Measurements from ENCODE around the gene RXFP1.

The RXFP1 gene

DNA sequence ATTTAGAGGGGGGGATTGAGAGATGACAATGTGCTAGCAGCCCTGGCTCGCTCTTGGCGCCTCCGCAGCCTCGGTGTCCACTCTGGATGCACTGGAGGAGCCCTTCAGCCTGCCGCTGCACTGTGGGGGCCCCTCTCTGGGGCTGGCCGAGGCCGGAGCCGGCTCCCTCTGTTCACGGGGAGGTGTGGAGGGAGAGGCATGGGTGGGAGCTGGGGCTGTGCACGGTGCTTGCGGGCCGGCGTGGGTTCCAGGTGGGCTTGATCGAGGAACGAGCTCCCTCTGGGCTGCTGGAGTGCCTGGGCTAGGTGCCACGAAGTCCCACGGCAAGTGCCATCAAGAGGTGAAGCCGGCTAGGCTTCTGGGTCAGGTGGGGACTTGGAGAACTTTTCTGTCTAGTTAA lies 143.1 kb downstream of the RXFP1 start:
- H3K9me3 ChIP-seq (ENCODE audit: control insufficient read depth, low read length): no peaks in the 10 kb centered on the region
- no peaks in the 10 kb centered on the region for H3K27me3 ChIP-seq (ENCODE audit: control insufficient read depth, insufficient read depth, low read length)
- H3K9ac ChIP-seq (ENCODE audit: low read length): no peak overlapping the region
- no peaks in the 10 kb centered on the region for H3K36me3 ChIP-seq (ENCODE audit: control insufficient read depth, insufficient read depth, low read length)
- H3K4me1 ChIP-seq (ENCODE audit: control insufficient read depth, insufficient read depth, low read length): peaks cover 12% of the 10 kb centered on the region
- no peak overlapping the region for H3K4me3 ChIP-seq (ENCODE audit: low read length)

DNA sequence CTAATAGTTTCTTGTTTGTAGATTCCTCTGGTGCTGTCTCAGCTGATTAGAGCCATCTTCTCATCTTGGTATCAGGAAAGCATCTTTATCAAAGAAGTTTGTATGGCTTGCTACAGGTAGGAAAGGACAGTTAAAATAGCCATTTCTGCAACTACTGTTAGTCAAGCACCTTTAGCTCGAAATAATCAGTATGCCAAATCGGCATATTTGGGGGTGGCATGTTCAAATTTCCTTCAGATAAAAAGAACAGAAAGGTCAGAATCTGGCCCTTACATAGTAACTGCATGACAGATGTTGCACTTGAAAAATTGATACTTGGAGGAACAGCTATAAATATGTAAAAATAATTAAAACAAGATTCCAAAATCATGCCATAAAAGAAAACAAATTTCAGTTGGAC lies 145.2 kb downstream of the RXFP1 start:
- H3K36me3 ChIP-seq (ENCODE audit: control insufficient read depth, insufficient read depth, low read length): no peaks in the 10 kb centered on the region
- H3K9ac ChIP-seq (ENCODE audit: low read length): no peak overlapping the region
- H3K4me3 ChIP-seq (ENCODE audit: low read length): no peak overlapping the region
- H3K9me3 ChIP-seq (ENCODE audit: control insufficient read depth, low read length): no peaks in the 10 kb centered on the region
- H3K27me3 ChIP-seq (ENCODE audit: control insufficient read depth, insufficient read depth, low read length): no peaks in the 10 kb centered on the region
- H3K4me1 ChIP-seq (ENCODE audit: control insufficient read depth, insufficient read depth, low read length): peaks cover 16% of the 10 kb centered on the region

DNA sequence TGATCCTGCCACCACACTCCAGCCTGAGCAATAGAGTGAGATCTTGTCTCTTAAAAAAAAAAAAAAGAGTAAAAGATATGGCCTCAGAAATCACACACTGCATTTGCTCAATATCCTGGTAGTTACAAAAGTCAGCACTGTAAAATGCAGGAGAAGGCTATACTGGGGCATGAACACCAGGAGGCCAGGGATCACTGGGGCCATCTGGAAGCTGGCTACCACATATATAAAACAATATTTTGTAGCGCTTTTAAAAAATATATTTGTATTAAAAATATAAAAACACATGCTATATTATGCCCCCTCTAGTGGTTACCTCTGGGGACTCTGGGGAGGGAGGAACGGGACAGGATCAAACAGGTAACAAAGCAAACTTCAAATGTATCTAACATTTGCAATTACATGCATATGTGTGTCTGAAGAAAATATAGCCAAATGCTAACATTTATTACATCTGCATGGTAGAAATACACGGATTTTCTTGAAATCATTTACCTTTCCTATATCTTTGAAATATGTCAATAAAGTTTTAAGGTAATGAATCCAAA lies 146.0 kb downstream of the RXFP1 start:
- no peaks in the 10 kb centered on the region for H3K27me3 ChIP-seq (ENCODE audit: control insufficient read depth, insufficient read depth, low read length)

DNA sequence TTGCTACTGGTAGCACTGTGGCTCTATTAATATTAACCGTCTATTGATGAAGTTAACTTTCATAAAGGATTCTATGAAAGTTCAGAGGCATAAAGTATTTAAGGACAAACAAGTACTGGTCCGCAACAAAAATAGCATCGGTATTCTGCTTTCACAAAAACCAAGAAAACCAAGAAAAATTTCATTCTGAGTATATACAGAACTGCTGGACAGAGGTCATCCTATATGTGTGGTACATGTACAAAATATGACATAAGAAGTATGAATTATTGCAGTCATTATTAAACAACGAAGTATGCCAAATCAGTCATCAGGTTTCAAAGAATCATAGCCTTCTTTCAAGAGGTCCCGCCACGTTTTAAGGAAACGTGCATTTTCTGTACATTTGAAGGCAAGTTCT lies 147.6 kb downstream of the RXFP1 start:
- Histone ChIP-seq H3K9me3 (ENCODE audit: control insufficient read depth, low read length) (no peaks in the 10 kb centered on the region), H3K9ac (ENCODE audit: low read length) (no peak overlapping the region), H3K36me3 (ENCODE audit: control insufficient read depth, insufficient read depth, low read length) (no peaks in the 10 kb centered on the region), H3K4me1 (ENCODE audit: control insufficient read depth, insufficient read depth, low read length) (peaks cover 16% of the 10 kb centered on the region), H3K27me3 (ENCODE audit: control insufficient read depth, insufficient read depth, low read length) (no peaks in the 10 kb centered on the region), H3K4me3 (ENCODE audit: low read length) (no peak overlapping the region)

More for the DNA sequence above, 146.0 kb downstream of the RXFP1 start:
- no peak overlapping the region for H3K4me3 ChIP-seq (ENCODE audit: low read length)
- H3K4me1 ChIP-seq (ENCODE audit: control insufficient read depth, insufficient read depth, low read length): peaks cover 16% of the 10 kb centered on the region
- no peak overlapping the region for H3K9ac ChIP-seq (ENCODE audit: low read length)
- no peaks in the 10 kb centered on the region for H3K9me3 ChIP-seq (ENCODE audit: control insufficient read depth, low read length)
- H3K36me3 ChIP-seq (ENCODE audit: control insufficient read depth, insufficient read depth, low read length): no peaks in the 10 kb centered on the region

DNA sequence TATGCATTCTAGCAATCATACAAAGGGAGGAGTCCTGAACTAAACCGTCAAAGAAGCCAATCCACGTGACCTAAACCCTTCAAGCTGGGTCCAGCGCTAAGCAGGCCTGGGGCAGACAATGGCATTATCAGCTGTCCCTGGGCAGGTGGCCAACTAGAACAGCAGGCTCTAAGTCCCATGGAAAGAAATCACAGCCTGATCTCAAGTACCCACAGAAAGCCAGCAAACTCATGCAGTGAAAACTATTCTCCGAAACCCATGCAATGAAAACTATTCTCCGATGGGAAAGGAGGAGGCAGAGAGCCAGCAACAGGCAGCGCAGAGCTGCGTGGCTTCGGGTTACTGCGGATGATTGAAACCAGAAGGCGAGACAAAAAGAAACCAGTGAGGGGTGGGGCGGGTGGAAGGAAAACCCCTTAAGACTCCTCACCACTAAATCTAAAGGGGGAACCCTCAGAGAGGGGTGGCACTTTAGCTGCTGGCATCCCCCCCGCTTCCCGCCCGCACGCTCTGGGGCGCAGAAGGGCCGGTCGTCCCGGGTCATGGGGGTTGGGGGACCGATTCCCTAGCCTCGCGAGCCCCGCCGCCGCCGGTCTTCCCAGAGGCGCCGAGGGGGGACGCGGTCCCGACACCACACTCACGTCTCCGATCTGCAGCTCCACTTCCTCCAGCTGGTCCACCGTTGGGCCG lies 149.4 kb downstream of the RXFP1 start:
- H3K4me1 ChIP-seq (ENCODE audit: control insufficient read depth, insufficient read depth, low read length): peaks cover 13% of the 10 kb centered on the region

DNA sequence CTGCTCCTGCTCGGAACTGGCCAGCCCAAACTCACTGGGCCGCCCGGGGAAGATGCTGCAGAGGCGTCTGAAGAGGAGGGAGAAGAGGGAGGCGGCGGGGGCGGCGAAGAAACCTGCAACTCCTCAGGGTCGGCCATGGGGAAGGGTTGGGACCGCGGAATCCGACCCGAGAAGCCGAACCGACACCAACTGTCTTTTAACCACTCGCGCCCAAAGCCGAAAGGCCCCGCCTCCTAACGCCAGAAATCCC lies 149.9 kb downstream of the RXFP1 start, which contains the start of gene C4orf46:
Gene C4orf46, minus strand, starts transcription at position 223 of the 250 bp plus-strand sequence. Its CDS starts 86 bp downstream, at position 137.
- peak within 1 kb of the TSS; percentile 77 for H3K4me3 ChIP-seq (ENCODE audit: low read length)
- peak within 1 kb of the TSS; percentile 96 for H3K9ac ChIP-seq (ENCODE audit: low read length)
- H3K27me3 ChIP-seq (ENCODE audit: control insufficient read depth, insufficient read depth, low read length): no peaks in the 10 kb centered on the region
- H3K36me3 ChIP-seq (ENCODE audit: control insufficient read depth, insufficient read depth, low read length): no peaks in the 10 kb centered on the region
- H3K9me3 ChIP-seq (ENCODE audit: control insufficient read depth, low read length): no peaks in the 10 kb centered on the region
- H3K4me1 ChIP-seq (ENCODE audit: control insufficient read depth, insufficient read depth, low read length): peaks cover 10% of the 10 kb centered on the region

More for the DNA sequence above, 149.4 kb downstream of the RXFP1 start:
- Histone ChIP-seq H3K36me3 (ENCODE audit: control insufficient read depth, insufficient read depth, low read length) (no peaks in the 10 kb centered on the region), H3K9ac (ENCODE audit: low read length) (peak overlapping the region; percentile 38), H3K27me3 (ENCODE audit: control insufficient read depth, insufficient read depth, low read length) (no peaks in the 10 kb centered on the region), H3K9me3 (ENCODE audit: control insufficient read depth, low read length) (no peaks in the 10 kb centered on the region), H3K4me3 (ENCODE audit: low read length) (peak overlapping the region; percentile 77)

DNA sequence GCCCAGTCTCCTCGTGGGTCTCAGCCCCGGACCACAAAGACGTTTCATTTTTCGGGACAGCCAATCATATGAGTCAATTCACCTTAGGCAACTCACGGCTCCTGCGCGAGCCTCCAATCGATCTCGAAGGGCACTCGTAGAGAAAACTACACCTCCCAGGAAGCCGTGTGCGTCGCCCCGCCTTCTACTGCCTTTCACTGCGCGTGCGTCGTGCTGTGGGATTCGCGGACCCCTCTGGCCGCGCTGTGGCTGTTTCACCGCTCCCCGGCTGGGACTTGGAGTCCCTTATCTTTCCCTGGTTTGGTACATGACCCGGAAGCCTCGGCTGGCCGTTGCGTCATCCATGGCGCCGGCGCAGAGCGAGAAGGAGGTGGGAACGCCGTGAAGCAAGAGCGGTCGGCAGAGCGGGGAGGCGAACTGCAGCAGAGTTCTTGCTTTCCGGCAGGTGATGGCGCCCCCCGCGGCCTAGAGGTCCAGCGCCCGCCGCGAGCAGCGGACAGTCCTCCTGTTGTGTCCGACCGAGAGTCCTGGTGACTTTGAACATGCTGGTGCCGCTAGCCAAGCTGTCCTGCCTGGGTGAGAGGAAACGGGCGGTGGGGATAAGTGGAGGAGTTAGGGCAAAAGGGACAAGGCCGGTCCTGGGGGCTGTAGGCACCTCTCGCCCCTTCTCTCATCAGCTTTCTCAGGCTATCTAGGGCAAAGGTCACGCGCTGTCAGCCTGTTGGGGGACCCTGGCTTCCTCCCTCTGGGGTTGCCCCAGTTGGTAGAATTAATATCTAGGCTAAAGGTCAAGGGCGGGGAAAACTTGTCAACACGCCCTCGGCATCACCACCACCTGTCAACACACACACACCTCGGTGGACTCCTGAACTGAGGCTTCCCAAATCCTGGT lies 150.5 kb downstream of the RXFP1 start, which contains the start of gene ETFDH:
Gene ETFDH, plus strand, starts transcription at position 382 of the 892 bp plus-strand sequence. Its CDS starts 161 bp downstream, at position 543.
- Histone ChIP-seq H3K27me3 (ENCODE audit: control insufficient read depth, insufficient read depth, low read length) (no peaks in the 10 kb centered on the region), H3K4me3 (ENCODE audit: low read length) (peak within 1 kb of the TSS; percentile 77), H3K9me3 (ENCODE audit: control insufficient read depth, low read length) (no peaks in the 10 kb centered on the region), H3K9ac (ENCODE audit: low read length) (peak within 1 kb of the TSS; percentile 96), H3K4me1 (ENCODE audit: control insufficient read depth, insufficient read depth, low read length) (peaks cover 4% of the 10 kb centered on the region), H3K36me3 (ENCODE audit: control insufficient read depth, insufficient read depth, low read length) (no peaks in the 10 kb centered on the region)

DNA sequence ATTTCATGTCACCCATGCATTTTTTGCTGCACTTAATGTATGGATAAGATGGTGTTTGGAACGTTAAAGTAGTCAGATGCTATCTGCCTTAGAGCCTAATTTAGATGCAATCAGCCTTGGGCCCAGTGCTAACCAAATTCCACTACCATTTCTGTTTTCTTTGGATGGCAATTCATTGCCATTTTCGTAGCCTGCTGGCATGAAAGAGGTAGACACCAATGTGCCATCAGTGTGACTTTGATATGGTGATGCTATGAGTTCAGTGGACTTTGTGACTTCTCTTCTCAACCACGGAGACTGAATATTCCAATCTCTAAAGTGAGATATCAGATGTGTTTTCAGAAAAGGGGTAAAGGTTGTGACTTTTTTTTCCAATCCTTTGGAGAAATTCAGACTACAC lies 152.0 kb downstream of the RXFP1 start:
- Histone ChIP-seq H3K36me3 (ENCODE audit: control insufficient read depth, insufficient read depth, low read length) (no peaks in the 10 kb centered on the region), H3K9ac (ENCODE audit: low read length) (no peak overlapping the region), H3K27me3 (ENCODE audit: control insufficient read depth, insufficient read depth, low read length) (no peaks in the 10 kb centered on the region), H3K4me3 (ENCODE audit: low read length) (no peak overlapping the region), H3K4me1 (ENCODE audit: control insufficient read depth, insufficient read depth, low read length) (peaks cover 4% of the 10 kb centered on the region), H3K9me3 (ENCODE audit: control insufficient read depth, low read length) (no peaks in the 10 kb centered on the region)

DNA sequence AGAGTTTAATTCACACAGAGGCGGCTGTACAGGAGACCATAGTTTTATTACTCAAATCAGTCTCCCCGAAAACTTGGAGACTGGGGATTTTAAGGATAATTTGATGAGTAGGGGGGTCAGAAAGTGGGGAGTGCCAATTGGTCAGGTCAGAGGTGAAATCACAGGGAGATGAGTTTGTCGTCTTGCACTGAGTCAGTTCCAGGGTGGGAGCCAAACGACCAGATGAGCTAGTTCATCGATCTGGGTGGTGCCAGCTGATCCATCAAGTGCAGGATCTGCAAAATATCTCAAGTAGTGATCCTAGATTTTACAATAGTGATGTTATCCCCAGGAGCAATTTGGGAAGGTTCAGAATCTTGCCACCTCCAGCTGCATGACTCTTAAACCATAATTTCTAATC lies 154.4 kb downstream of the RXFP1 start:
- Histone ChIP-seq H3K36me3 (ENCODE audit: control insufficient read depth, insufficient read depth, low read length) (no peaks in the 10 kb centered on the region), H3K4me3 (ENCODE audit: low read length) (no peak overlapping the region), H3K27me3 (ENCODE audit: control insufficient read depth, insufficient read depth, low read length) (no peaks in the 10 kb centered on the region), H3K4me1 (ENCODE audit: control insufficient read depth, insufficient read depth, low read length) (no peaks in the 10 kb centered on the region), H3K9me3 (ENCODE audit: control insufficient read depth, low read length) (no peaks in the 10 kb centered on the region), H3K9ac (ENCODE audit: low read length) (no peak overlapping the region)

DNA sequence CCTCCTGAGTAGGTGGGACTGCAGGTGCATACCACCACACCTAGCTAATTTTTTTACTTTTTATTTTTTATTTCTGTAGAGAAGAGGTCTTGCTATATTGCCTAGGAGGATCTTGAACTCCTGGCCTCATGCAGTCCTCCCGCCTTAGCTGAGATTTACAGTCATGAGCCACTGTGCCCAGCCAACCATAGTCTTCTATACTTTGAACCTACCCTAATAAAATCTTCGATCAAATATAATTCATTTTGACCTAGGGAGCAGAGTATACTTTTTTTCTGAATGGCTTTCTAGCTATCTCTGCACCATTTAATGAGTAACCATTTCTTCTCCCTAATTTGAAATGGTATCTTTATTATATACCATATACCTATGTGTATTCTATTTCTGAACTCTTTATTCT lies 157.1 kb downstream of the RXFP1 start:
- H3K27me3 ChIP-seq (ENCODE audit: control insufficient read depth, insufficient read depth, low read length): no peaks in the 10 kb centered on the region
- no peaks in the 10 kb centered on the region for H3K4me1 ChIP-seq (ENCODE audit: control insufficient read depth, insufficient read depth, low read length)
- H3K9ac ChIP-seq (ENCODE audit: low read length): no peak overlapping the region
- H3K9me3 ChIP-seq (ENCODE audit: control insufficient read depth, low read length): no peaks in the 10 kb centered on the region
- H3K4me3 ChIP-seq (ENCODE audit: low read length): no peak overlapping the region
- no peaks in the 10 kb centered on the region for H3K36me3 ChIP-seq (ENCODE audit: control insufficient read depth, insufficient read depth, low read length)

DNA sequence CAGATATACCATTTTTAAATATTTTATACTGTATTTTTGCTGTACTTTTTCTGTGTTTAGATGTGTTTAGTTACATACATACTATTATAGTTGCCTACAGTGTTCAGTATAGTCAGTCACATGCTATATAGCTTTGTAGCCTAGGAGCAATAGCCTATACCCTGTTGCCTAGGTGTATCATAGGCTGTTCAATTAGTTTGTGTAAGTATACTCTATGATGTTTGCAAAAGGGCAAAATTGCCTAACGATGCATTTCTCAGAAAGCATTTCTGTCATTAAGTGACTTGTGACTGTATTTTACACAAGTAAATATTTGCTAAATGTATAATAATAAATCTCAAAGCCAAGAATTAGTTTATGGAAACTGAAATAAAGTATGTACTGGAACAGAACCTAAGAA lies 159.9 kb downstream of the RXFP1 start:
- H3K27me3 ChIP-seq (ENCODE audit: control insufficient read depth, insufficient read depth, low read length): no peaks in the 10 kb centered on the region
- H3K9me3 ChIP-seq (ENCODE audit: control insufficient read depth, low read length): no peaks in the 10 kb centered on the region
- no peak overlapping the region for H3K9ac ChIP-seq (ENCODE audit: low read length)
- no peaks in the 10 kb centered on the region for H3K36me3 ChIP-seq (ENCODE audit: control insufficient read depth, insufficient read depth, low read length)
- no peaks in the 10 kb centered on the region for H3K4me1 ChIP-seq (ENCODE audit: control insufficient read depth, insufficient read depth, low read length)
- no peak overlapping the region for H3K4me3 ChIP-seq (ENCODE audit: low read length)

DNA sequence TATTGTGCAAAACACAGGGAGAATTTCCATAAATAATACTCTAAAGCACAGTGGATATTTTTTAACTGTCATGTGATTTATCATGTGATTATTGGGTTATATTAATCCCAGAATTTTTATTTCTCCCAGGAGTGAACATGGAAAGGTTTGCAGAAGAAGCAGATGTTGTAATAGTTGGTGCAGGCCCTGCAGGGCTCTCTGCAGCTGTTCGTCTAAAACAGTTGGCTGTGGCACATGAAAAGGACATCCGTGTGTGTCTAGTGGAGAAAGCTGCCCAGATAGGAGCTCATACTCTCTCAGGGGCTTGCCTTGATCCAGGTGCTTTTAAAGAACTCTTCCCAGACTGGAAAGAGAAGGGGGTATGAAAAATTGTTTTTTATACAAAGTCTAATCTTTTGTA lies 160.4 kb downstream of the RXFP1 start:
- no peak overlapping the region for H3K9ac ChIP-seq (ENCODE audit: low read length)
- H3K27me3 ChIP-seq (ENCODE audit: control insufficient read depth, insufficient read depth, low read length): no peaks in the 10 kb centered on the region
- no peaks in the 10 kb centered on the region for H3K36me3 ChIP-seq (ENCODE audit: control insufficient read depth, insufficient read depth, low read length)
- H3K4me1 ChIP-seq (ENCODE audit: control insufficient read depth, insufficient read depth, low read length): no peaks in the 10 kb centered on the region
- H3K4me3 ChIP-seq (ENCODE audit: low read length): no peak overlapping the region
- no peaks in the 10 kb centered on the region for H3K9me3 ChIP-seq (ENCODE audit: control insufficient read depth, low read length)

Data from mucosa of stomach (tissue), 1 donor.